GM21360 (cell line): Measurements from ENCODE around the gene SLC13A1.
"Not testable (repeated sequence)": the region's sequence is repeated elsewhere in the genome, so short reads cannot be mapped to it uniquely, and the experiment has no call there.

ENCODE experiments used
- ATAC-seq: cut with Tn5 transposase; IDR thresholded peaks from one replicate; pipeline ENCODE4 v1.9.1; 2021; ENCODE audit warnings: mild to moderate bottlenecking, moderate library complexity; ENCODE audit not compliant: unreplicated experiment

The SLC13A1 gene

GRCh38 chr7:123131140-123131539 lies 68.6 kb downstream of the SLC13A1 start:
- ATAC-seq: no peak

- no peak for ATAC-seq
These were observed 73.1 kb downstream of the SLC13A1 start for GRCh38 chr7:123126691-123127090.

GRCh38 chr7:123126171-123126570 lies 73.6 kb downstream of the SLC13A1 start:
- no peak for ATAC-seq

GRCh38 chr7:123125231-123125630 lies 74.5 kb downstream of the SLC13A1 start:
- ATAC-seq: no peak

- no peak for ATAC-seq
These were observed 76.9 kb downstream of the SLC13A1 start for GRCh38 chr7:123122916-123123315.

- ATAC-seq: no peak
These were observed 79.5 kb downstream of the SLC13A1 start for GRCh38 chr7:123120286-123120685.

GRCh38 chr7:123115331-123115730 lies 84.4 kb downstream of the SLC13A1 start:
- no peak for ATAC-seq

- ATAC-seq: no peak
These were observed 85.5 kb downstream of the SLC13A1 start for GRCh38 chr7:123114288-123114687.

- no peak for ATAC-seq
These were observed 86.9 kb downstream of the SLC13A1 start for GRCh38 chr7:123112833-123113232.

- ATAC-seq: no peak
These were observed 100.1 kb downstream of the SLC13A1 start for GRCh38 chr7:123099712-123100111.

- no peak for ATAC-seq
These were observed 102.8 kb downstream of the SLC13A1 start for GRCh38 chr7:123096976-123097375.

GRCh38 chr7:123096434-123096833 lies 103.3 kb downstream of the SLC13A1 start:
- ATAC-seq: no peak

GRCh38 chr7:123090456-123090855 lies 109.3 kb downstream of the SLC13A1 start:
- ATAC-seq: no peak

- not testable (repeated sequence) for ATAC-seq
These were observed 112.9 kb downstream of the SLC13A1 start for GRCh38 chr7:123086910-123087309.

- not testable (repeated sequence) for ATAC-seq
These were observed 114.9 kb downstream of the SLC13A1 start for GRCh38 chr7:123084861-123085260.

- no peak for ATAC-seq
These were observed 120.7 kb downstream of the SLC13A1 start for GRCh38 chr7:123079021-123079420.

- ATAC-seq: peak; percentile 86
These were observed 123.8 kb downstream of the SLC13A1 start for GRCh38 chr7:123075838-123076467.

GRCh38 chr7:123070702-123071286 lies 129.0 kb downstream of the SLC13A1 start:
- peak; percentile 69 for ATAC-seq

GRCh38 chr7:123067814-123068213 lies 132.0 kb downstream of the SLC13A1 start:
- no peak for ATAC-seq
